HUES6 (cell line): Measurements from ENCODE around the gene SYNGAP1.
"Not testable (repeated sequence)": the region's sequence is repeated elsewhere in the genome, so short reads cannot be mapped to it uniquely, and the experiment has no call there.

ENCODE experiments used
- H3K27ac ChIP-seq: 2 replicates; pipeline ENCODE4 v1.7.0; 2013; ENCODE audit warnings: low read depth, mild to moderate bottlenecking, low read length, inconsistent platforms
- H3K27me3 ChIP-seq: 2 replicates; pipeline ENCODE4 v1.6.1; 2013; ENCODE audit warnings: low read length; ENCODE audit not compliant: control insufficient read depth, insufficient read depth
- H3K36me3 ChIP-seq: 2 replicates; pipeline ENCODE4 v1.6.1; 2013; ENCODE audit warnings: low read length; ENCODE audit not compliant: control insufficient read depth, insufficient read depth
- H3K4me1 ChIP-seq: 2 replicates; pipeline ENCODE4 v1.6.1; 2013; ENCODE audit warnings: low read length; ENCODE audit not compliant: control insufficient read depth, insufficient read depth
- H3K4me3 ChIP-seq: 2 replicates; pipeline ENCODE4 v1.5.1; 2013; ENCODE audit warnings: low read depth, low read length
- H3K9ac ChIP-seq: one replicate; pipeline ENCODE4 v1.6.1; 2013; ENCODE audit warnings: mild to moderate bottlenecking, low read length
- H3K9me3 ChIP-seq: 2 replicates; pipeline ENCODE4 v1.6.1; 2013; ENCODE audit warnings: low read depth, low read length; ENCODE audit not compliant: control insufficient read depth, insufficient read depth

The SYNGAP1 gene

GRCh38 chr6:33485680-33486079 is 65.8 kb downstream of the SYNGAP1 start:
- H3K9me3 ChIP-seq, H3K27me3 ChIP-seq, H3K36me3 ChIP-seq, H3K9ac ChIP-seq, H3K4me3 ChIP-seq, H3K27ac ChIP-seq, H3K4me1 ChIP-seq: not testable (repeated sequence)

DNA sequence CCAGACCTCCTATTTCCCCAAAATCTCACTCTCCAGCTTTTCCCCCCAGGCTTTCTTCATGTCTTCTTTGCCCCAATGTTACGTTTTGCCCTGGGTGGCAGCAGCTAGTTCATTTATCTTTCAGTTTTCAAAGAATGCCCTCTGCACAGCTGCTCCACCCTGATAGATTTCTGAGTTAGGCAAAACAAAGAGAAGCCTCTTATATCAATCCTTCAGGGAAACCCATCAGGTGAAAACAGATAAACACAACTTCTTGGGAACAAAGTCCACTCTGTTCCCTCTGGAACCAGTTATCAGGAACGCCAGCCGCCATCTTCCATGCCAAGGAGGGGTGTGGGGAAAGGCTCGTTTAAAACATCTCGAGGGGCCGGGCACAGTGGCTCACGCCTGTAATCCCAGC is 68.5 kb downstream of the SYNGAP1 start:
- H3K9ac ChIP-seq, result no peak overlapping the region
- H3K27ac ChIP-seq, result no peak overlapping the region
- H3K4me3 ChIP-seq, result no peak overlapping the region
- peaks cover 6% of the 10 kb centered on the region; the same call in 1 of the 2 replicates for H3K4me1 ChIP-seq
- no peaks in the 10 kb centered on the region for H3K9me3 ChIP-seq
- no peaks in the 10 kb centered on the region for H3K36me3 ChIP-seq
- H3K27me3 ChIP-seq, result no peaks in the 10 kb centered on the region

- Histone ChIP-seq H3K27ac (no peak overlapping the region), H3K9me3 (no peaks in the 10 kb centered on the region), H3K4me3 (no peak overlapping the region), H3K27me3 (no peaks in the 10 kb centered on the region), H3K9ac (no peak overlapping the region), H3K36me3 (no peaks in the 10 kb centered on the region), H3K4me1 (peaks cover 6% of the 10 kb centered on the region; the same call in 1 of the 2 replicates)
Observed at GRCh38 chr6:33490198-33490597, 70.3 kb downstream of the SYNGAP1 start.

- Histone ChIP-seq H3K9ac (no peak overlapping the region), H3K27ac (no peak overlapping the region), H3K27me3 (no peaks in the 10 kb centered on the region), H3K9me3 (no peaks in the 10 kb centered on the region), H3K4me3 (no peak overlapping the region), H3K4me1 (peaks cover 6% of the 10 kb centered on the region; the same call in 1 of the 2 replicates), H3K36me3 (no peaks in the 10 kb centered on the region)
Observed at GRCh38 chr6:33490621-33491020, 70.8 kb downstream of the SYNGAP1 start.

DNA sequence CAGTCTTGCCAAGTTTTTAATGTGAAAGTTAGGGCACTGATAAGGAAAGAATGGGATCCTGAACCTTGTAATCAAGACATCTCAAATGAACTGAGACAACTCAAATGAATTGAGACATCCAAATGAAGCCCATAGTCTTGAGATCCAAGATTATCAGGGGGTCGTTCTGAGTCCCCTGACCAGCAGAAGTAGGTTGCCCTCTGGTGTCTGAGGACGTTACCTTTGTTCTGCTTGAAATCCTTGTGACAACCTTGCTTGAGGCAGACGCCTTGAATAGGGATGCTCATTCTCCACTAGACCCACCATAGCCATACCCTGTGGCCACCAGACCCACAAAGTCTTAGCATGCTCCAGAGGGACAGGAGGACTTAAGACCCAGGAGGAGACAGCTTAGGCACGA is 72.2 kb downstream of the SYNGAP1 start:
- Histone ChIP-seq H3K36me3 (no peaks in the 10 kb centered on the region), H3K9ac (no peak overlapping the region), H3K4me3 (no peak overlapping the region), H3K4me1 (peaks cover 6% of the 10 kb centered on the region; the same call in 1 of the 2 replicates), H3K27me3 (no peaks in the 10 kb centered on the region), H3K9me3 (no peaks in the 10 kb centered on the region), H3K27ac (no peak overlapping the region)

GRCh38 chr6:33497157-33497556 is 77.3 kb downstream of the SYNGAP1 start:
- no peaks in the 10 kb centered on the region for H3K4me1 ChIP-seq
- no peak overlapping the region for H3K4me3 ChIP-seq
- H3K36me3 ChIP-seq, result no peaks in the 10 kb centered on the region
- H3K27ac ChIP-seq, result no peak overlapping the region
- peaks cover 5% of the 10 kb centered on the region; the same call in 1 of the 2 replicates for H3K9me3 ChIP-seq
- H3K27me3 ChIP-seq, result no peaks in the 10 kb centered on the region
- H3K9ac ChIP-seq, result no peak overlapping the region

GRCh38 chr6:33502486-33502885 is 82.6 kb downstream of the SYNGAP1 start:
- peaks cover 14% of the 10 kb centered on the region for H3K9me3 ChIP-seq
- H3K36me3 ChIP-seq, result no peaks in the 10 kb centered on the region
- H3K27ac ChIP-seq, result no peak overlapping the region
- no peak overlapping the region for H3K9ac ChIP-seq
- H3K4me1 ChIP-seq, result no peaks in the 10 kb centered on the region
- H3K4me3 ChIP-seq, result no peak overlapping the region
- no peaks in the 10 kb centered on the region for H3K27me3 ChIP-seq

DNA sequence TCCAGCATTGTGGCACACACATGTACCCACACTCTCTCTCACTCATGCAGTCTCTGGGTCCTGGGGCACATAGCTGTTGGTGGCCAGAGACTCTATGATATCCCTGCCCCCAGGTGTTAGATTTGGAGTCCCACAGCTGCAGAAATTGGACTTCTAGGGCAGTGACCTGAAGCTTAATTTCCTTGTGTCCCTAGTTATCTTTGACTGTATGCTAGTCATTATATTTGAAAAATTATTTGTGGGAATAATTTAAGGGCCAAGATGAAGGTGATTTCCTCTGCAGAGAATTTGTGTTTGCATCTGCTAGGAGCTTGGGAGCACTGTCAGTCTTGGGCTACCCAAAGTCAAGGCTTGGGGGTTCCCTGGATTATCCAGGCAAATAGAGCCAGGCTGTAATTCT is 84.6 kb downstream of the SYNGAP1 start:
- no peaks in the 10 kb centered on the region for H3K27me3 ChIP-seq
- H3K9me3 ChIP-seq, result peaks cover 14% of the 10 kb centered on the region
- H3K4me1 ChIP-seq, result peaks cover 8% of the 10 kb centered on the region; the same call in 1 of the 2 replicates
- H3K36me3 ChIP-seq, result no peaks in the 10 kb centered on the region
- no peak overlapping the region for H3K4me3 ChIP-seq
- H3K27ac ChIP-seq, result no peak overlapping the region
- no peak overlapping the region for H3K9ac ChIP-seq
